ENCODE results near the gene HDAC2.

Gene HDAC2

GRCh38 chr6:113901482-113901881, 69.5 kb downstream of the HDAC2 start:
- TF ChIP-seq CTCF (IDR thresholded peaks at IDR 0.05; ENCODE audit: poor library complexity, severe bottlenecking): no peak
- no peak overlapping the region for H3K4me3 ChIP-seq (ENCODE audit: severe bottlenecking)
- no peak for DNase-seq (ENCODE audit: low spot score)

GRCh38 chr6:113894712-113895674, 76.0 kb downstream of the HDAC2 start:
- no peak overlapping the region for H3K27ac ChIP-seq (ENCODE audit: poor library complexity, severe bottlenecking)
- no peak overlapping the region for H3K4me3 ChIP-seq (ENCODE audit: severe bottlenecking)
- ATAC-seq (ENCODE audit: low read depth) (no peak), DNase-seq (ENCODE audit: low spot score) (no peak)
- no peaks in the 10 kb centered on the region for H3K9me3 ChIP-seq (ENCODE audit: severe bottlenecking)
- no peak for TF ChIP-seq CTCF (IDR thresholded peaks at IDR 0.05; ENCODE audit: poor library complexity, severe bottlenecking)
- no peaks in the 10 kb centered on the region for H3K4me1 ChIP-seq (ENCODE audit: insufficient read depth, poor library complexity, severe bottlenecking)
- no peaks in the 10 kb centered on the region for H3K36me3 ChIP-seq (ENCODE audit: low read depth)
- H3K27me3 ChIP-seq (ENCODE audit: insufficient read depth, poor library complexity, severe bottlenecking): no peaks in the 10 kb centered on the region

More at GRCh38 chr6:113901482-113901881, 69.5 kb downstream of the HDAC2 start:
- Histone ChIP-seq H3K27me3 (ENCODE audit: insufficient read depth, poor library complexity, severe bottlenecking) (no peaks in the 10 kb centered on the region), H3K9me3 (ENCODE audit: severe bottlenecking) (no peaks in the 10 kb centered on the region), H3K4me1 (ENCODE audit: insufficient read depth, poor library complexity, severe bottlenecking) (no peaks in the 10 kb centered on the region), H3K36me3 (ENCODE audit: low read depth) (no peaks in the 10 kb centered on the region), H3K27ac (ENCODE audit: poor library complexity, severe bottlenecking) (no peak overlapping the region)
- no peak for ATAC-seq (ENCODE audit: low read depth)

DNA sequence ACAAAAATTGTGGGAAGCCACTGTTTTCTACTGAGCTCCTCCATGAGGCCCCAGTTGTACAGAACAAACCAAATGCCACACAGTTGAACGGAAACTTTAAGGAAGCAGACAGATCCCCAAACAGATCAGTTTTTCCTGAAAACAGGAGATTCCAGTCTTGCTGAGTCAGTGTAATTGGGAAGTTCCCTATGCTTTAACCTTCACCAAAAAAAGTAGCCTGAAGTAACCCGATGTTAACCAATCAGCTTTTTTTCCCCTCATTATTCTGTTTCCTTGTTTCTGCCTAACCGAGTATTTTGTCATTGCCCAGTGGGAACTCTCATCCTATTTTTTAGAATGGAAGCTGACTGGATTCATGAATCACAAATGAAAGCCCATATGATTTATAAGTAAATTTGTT, 77.1 kb downstream of the HDAC2 start:
- H3K27me3 ChIP-seq (ENCODE audit: insufficient read depth, poor library complexity, severe bottlenecking): no peaks in the 10 kb centered on the region
- DNase-seq (ENCODE audit: low spot score) (no peak), ATAC-seq (ENCODE audit: low read depth) (no peak)
- no peaks in the 10 kb centered on the region for H3K9me3 ChIP-seq (ENCODE audit: severe bottlenecking)
- H3K27ac ChIP-seq (ENCODE audit: poor library complexity, severe bottlenecking): no peak overlapping the region
- H3K4me1 ChIP-seq (ENCODE audit: insufficient read depth, poor library complexity, severe bottlenecking): no peaks in the 10 kb centered on the region
- no peaks in the 10 kb centered on the region for H3K36me3 ChIP-seq (ENCODE audit: low read depth)
- TF ChIP-seq CTCF (IDR thresholded peaks at IDR 0.05; ENCODE audit: poor library complexity, severe bottlenecking): no peak
- H3K4me3 ChIP-seq (ENCODE audit: severe bottlenecking): no peak overlapping the region

GRCh38 chr6:113893451-113893850, 77.5 kb downstream of the HDAC2 start:
- Histone ChIP-seq H3K4me1 (ENCODE audit: insufficient read depth, poor library complexity, severe bottlenecking) (no peaks in the 10 kb centered on the region), H3K27me3 (ENCODE audit: insufficient read depth, poor library complexity, severe bottlenecking) (no peaks in the 10 kb centered on the region), H3K4me3 (ENCODE audit: severe bottlenecking) (no peak overlapping the region), H3K36me3 (ENCODE audit: low read depth) (no peaks in the 10 kb centered on the region), H3K27ac (ENCODE audit: poor library complexity, severe bottlenecking) (no peak overlapping the region), H3K9me3 (ENCODE audit: severe bottlenecking) (no peaks in the 10 kb centered on the region)
- ATAC-seq (ENCODE audit: low read depth) (no peak), DNase-seq (ENCODE audit: low spot score) (no peak)
- no peak for TF ChIP-seq CTCF (IDR thresholded peaks at IDR 0.05; ENCODE audit: poor library complexity, severe bottlenecking)
